GM12878 (cell line): ENCODE results near the gene CHRNG.

ENCODE experiments used
- CREB1 ChIP-seq: IDR thresholded peaks from 2 replicates; pipeline ENCODE4 v1.6.1; 2012; ENCODE audit warnings: low read depth, mild to moderate bottlenecking, inconsistent platforms
- EZH2 ChIP-seq: IDR thresholded peaks from 2 replicates; pipeline ENCODE4 v1.6.1; 2012; ENCODE audit warnings: low read depth, mild to moderate bottlenecking, control low read depth, inconsistent platforms, low read length, borderline replicate concordance; ENCODE audit not compliant: control insufficient read depth
- KDM1A ChIP-seq: fragments of 200-600 bp; sonication (generic); IDR thresholded peaks from 2 replicates; pipeline ENCODE4 v1.6.1; 2016; ENCODE audit warnings: borderline replicate concordance
- MXI1 ChIP-seq: fragments of 150-350 bp; IDR thresholded peaks from 2 replicates; pipeline ENCODE4 v1.6.1; 2011; ENCODE audit warnings: low read depth, mild to moderate bottlenecking, inconsistent platforms, low read length, improper control_type of control experiment
- SIN3A ChIP-seq: IDR thresholded peaks from 2 replicates; pipeline ENCODE4 v1.6.1; 2012; ENCODE audit warnings: low read depth, low read length, improper control_type of control experiment
- TF ChIP-seq, protein P1 (sequence below), 3 experiments: IDR thresholded peaks in 2 of 3; conservative IDR thresholded peaks in 1 of 3; 2 replicates each; pipeline ENCODE4 v1.5.1; 2011; ENCODE audit warnings: low read depth in 3 of 3, low read length in 3 of 3, mild to moderate bottlenecking in 3 of 3, control low read depth in 2 of 3, moderate library complexity in 2 of 3, inconsistent platforms in 1 of 3, mixed read lengths in 1 of 3; ENCODE audit not compliant: control insufficient read depth in 2 of 3, insufficient read depth in 1 of 3; ENCODE audit errors: extremely low read depth in 1 of 3

DNA sequence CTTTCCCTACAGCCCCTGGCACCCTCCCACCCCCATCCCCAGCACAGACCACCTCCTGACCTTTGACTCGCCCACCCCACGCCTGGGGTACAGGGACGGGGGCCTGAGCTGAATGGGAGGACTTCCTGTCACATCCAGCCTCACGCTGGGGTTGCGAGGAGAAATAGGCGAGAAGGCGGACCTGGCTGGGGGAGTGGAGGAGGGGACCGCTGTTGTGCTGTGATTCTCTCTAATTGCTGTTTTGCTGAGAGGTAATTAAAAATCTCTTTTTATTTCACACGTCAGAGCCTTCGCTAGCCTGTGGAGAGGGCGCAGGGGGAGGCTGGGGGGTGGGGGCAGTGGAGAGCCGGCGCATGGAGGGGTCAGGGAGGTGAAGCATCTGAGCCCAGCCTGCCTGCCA lies 42.1 kb upstream of the CHRNG start:
- TF ChIP-seq KDM1A, result no peak
- no peak for TF ChIP-seq CREB1
- TF ChIP-seq, protein P1, sequence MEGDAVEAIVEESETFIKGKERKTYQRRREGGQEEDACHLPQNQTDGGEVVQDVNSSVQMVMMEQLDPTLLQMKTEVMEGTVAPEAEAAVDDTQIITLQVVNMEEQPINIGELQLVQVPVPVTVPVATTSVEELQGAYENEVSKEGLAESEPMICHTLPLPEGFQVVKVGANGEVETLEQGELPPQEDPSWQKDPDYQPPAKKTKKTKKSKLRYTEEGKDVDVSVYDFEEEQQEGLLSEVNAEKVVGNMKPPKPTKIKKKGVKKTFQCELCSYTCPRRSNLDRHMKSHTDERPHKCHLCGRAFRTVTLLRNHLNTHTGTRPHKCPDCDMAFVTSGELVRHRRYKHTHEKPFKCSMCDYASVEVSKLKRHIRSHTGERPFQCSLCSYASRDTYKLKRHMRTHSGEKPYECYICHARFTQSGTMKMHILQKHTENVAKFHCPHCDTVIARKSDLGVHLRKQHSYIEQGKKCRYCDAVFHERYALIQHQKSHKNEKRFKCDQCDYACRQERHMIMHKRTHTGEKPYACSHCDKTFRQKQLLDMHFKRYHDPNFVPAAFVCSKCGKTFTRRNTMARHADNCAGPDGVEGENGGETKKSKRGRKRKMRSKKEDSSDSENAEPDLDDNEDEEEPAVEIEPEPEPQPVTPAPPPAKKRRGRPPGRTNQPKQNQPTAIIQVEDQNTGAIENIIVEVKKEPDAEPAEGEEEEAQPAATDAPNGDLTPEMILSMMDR (IDR thresholded peaks at IDR 0.05 in 2 of 3, conservative IDR thresholded peaks at IDR 0.05 in 1 of 3; ENCODE audit: control insufficient read depth in 2 of 3, extremely low read depth in 1 of 3, insufficient read depth in 1 of 3, low read depth in 3 of 3, low read length in 3 of 3), result no peak
- TF ChIP-seq SIN3A, result no peak
- no peak for TF ChIP-seq EZH2
- no peak for TF ChIP-seq MXI1
